NCI-H2081 treated with DMSO at 0.1 percent for 48 hours (cell line): ENCODE measurements around the gene RSPRY1.

Source experiments
- DNase-seq: peaks from one replicate; lab custom pipeline; 2025; lab: John Stamatoyannopoulos, UW

Gene RSPRY1

GRCh38 chr16:57185945-57186871, at the start of gene RSPRY1, which contains the start of gene PSME3IP1:
Gene RSPRY1, plus strand, starts transcription at chr16:57186329. Its CDS starts 18,330 bp downstream, at chr16:57204659.
Gene PSME3IP1, minus strand, starts transcription at chr16:57186039. Its CDS starts 12,185 bp downstream, at chr16:57173854.
- peak; percentile 88 for DNase-seq

- DNase-seq, result no peak
These were observed 49.1 kb upstream of the RSPRY1 start for GRCh38 chr16:57137043-57137442.

GRCh38 chr16:57137566-57138273, 48.4 kb upstream of the RSPRY1 start:
- no peak for DNase-seq

GRCh38 chr16:57138281-57138935, 47.7 kb upstream of the RSPRY1 start:
- no peak for DNase-seq

GRCh38 chr16:57140931-57141668, 45.0 kb upstream of the RSPRY1 start:
- no peak for DNase-seq

GRCh38 chr16:57141822-57142631, 44.1 kb upstream of the RSPRY1 start:
- DNase-seq, result no peak

GRCh38 chr16:57143149-57143921, 42.8 kb upstream of the RSPRY1 start:
- no peak for DNase-seq

- no peak for DNase-seq
These were observed 42.1 kb upstream of the RSPRY1 start for GRCh38 chr16:57144027-57144426.

- DNase-seq, result no peak
These were observed 40.8 kb upstream of the RSPRY1 start for GRCh38 chr16:57145046-57146021.

- DNase-seq, result no peak
These were observed 40.0 kb upstream of the RSPRY1 start for GRCh38 chr16:57146040-57146647.

GRCh38 chr16:57146735-57147134, 39.4 kb upstream of the RSPRY1 start:
- DNase-seq, result no peak

GRCh38 chr16:57147381-57148221, 38.5 kb upstream of the RSPRY1 start:
- DNase-seq, result no peak

- no peak for DNase-seq
These were observed 37.6 kb upstream of the RSPRY1 start for GRCh38 chr16:57148481-57148880.

- no peak for DNase-seq
These were observed 36.7 kb upstream of the RSPRY1 start for GRCh38 chr16:57149391-57149790.

- no peak for DNase-seq
These were observed 35.3 kb upstream of the RSPRY1 start for GRCh38 chr16:57150682-57151330.

GRCh38 chr16:57151369-57151768, 34.8 kb upstream of the RSPRY1 start:
- DNase-seq, result no peak
